ENCODE results near the gene HLA-DQA2. TPM values are rescaled to one million over a fixed set of nuclear protein-coding genes. Genes with fewer than 3 reads are reported as not detected.
"Not testable (repeated sequence)": the region's sequence is repeated elsewhere in the genome, so short reads cannot be mapped to it uniquely, and the experiment has no call there.

HLA-DQA2 gene
- total RNA-seq, 6 experiments from 2014 or later, result 0.25 to 7.7 (median 0.72) TPM; not detected in 1

DNA sequence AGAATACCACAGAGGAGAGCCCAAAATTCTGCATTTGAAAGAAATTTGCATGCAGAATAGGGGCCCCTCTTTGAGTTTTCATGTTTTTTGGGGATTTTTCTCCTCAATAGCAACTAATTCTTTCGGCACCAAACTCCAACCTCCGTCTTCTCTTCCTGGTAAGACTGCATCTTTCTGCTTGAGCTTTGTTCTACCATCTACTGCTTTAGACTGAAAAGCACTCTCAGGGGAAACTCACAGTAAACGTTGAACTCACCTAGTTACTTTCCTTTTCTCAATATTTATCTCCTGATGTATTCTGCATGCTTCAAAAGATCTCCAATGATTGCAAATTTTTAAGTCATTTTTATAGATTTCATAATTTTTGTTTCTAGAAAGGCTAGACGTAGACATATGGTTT is 37.8 kb upstream of the HLA-DQA2 start:
- DNase-seq (no peak), ATAC-seq (no peak)
- no peak overlapping the region for H3K4me3 ChIP-seq
- H3K36me3 ChIP-seq, result no peaks in the 10 kb centered on the region
- H3K4me1 ChIP-seq, result no peaks in the 10 kb centered on the region
- 17% methylated on average over 4 of the region's 4 CpGs for WGBS (ENCODE audit: insufficient coverage, low coverage, low lambda C conversion rate, missing lambda C conversion rate)
- no peak overlapping the region for H3K27ac ChIP-seq
- intact Hi-C loops (cut with DNase I), result loop anchor here in 1 of 2 donors (5.0 kb wide), 1 partner anchor 291 kb away; no protein-coding TSS in a partner anchor
- no peaks in the 10 kb centered on the region for H3K27me3 ChIP-seq
- TF ChIP-seq, protein P1, sequence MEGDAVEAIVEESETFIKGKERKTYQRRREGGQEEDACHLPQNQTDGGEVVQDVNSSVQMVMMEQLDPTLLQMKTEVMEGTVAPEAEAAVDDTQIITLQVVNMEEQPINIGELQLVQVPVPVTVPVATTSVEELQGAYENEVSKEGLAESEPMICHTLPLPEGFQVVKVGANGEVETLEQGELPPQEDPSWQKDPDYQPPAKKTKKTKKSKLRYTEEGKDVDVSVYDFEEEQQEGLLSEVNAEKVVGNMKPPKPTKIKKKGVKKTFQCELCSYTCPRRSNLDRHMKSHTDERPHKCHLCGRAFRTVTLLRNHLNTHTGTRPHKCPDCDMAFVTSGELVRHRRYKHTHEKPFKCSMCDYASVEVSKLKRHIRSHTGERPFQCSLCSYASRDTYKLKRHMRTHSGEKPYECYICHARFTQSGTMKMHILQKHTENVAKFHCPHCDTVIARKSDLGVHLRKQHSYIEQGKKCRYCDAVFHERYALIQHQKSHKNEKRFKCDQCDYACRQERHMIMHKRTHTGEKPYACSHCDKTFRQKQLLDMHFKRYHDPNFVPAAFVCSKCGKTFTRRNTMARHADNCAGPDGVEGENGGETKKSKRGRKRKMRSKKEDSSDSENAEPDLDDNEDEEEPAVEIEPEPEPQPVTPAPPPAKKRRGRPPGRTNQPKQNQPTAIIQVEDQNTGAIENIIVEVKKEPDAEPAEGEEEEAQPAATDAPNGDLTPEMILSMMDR (IDR thresholded peaks at IDR 0.05), result no peak
- no peak for TF ChIP-seq POLR2A (IDR thresholded peaks at IDR 0.05)
- H3K9me3 ChIP-seq, result no peaks in the 10 kb centered on the region

DNA sequence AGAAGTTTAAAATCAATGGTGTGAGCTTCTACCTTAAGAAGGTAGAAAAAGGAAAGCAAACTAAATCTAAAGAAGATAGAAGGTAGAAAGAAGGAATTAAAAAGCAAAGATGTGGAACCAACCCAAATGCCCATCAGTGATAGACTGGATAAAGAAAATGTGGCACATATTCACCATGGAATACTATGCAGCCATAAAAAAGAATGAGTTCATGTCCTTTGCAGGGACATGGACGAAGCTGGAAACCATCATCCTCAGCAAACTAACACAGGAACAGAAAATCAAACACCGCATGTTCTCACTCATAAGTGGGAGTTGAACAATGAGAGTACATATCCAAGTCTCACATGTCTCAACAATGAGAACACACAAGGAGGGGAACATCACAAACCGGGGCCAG is 36.0 kb upstream of the HLA-DQA2 start:
- H3K27me3 ChIP-seq; H3K4me3 ChIP-seq; H3K36me3 ChIP-seq; H3K9me3 ChIP-seq; DNase-seq; intact Hi-C loops (cut with DNase I); H3K27ac ChIP-seq; ATAC-seq; H3K4me1 ChIP-seq: not testable (repeated sequence)
- WGBS (ENCODE audit: insufficient coverage, low coverage, low lambda C conversion rate, missing lambda C conversion rate), result 44% methylated on average over 2 of the region's 3 CpGs

DNA sequence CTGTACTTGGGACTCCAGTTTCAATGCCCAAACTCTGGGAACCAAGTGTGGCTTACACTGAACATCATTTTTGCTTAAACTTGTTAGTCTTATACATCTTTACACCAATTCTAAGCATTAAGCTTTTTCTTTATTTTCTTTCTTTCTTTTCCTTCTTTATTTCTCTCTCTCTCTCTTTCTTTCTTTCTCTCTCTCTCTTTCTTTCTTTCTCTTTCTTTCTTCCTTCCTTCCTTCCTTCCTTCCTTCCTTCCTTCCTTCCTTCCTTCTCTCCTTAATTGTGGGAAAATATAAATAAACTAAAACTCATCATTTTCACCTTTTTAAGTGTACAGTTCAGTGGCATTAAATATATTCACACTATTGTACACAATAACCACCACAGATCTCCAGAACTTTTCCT is 31.6 kb upstream of the HLA-DQA2 start:
- DNase-seq (no peak), ATAC-seq (no peak)
- intact Hi-C loops (cut with DNase I), result no loop called here
- Histone ChIP-seq H3K36me3 (no peaks in the 10 kb centered on the region), H3K27me3 (no peaks in the 10 kb centered on the region), H3K27ac (no peak overlapping the region), H3K4me1 (no peaks in the 10 kb centered on the region), H3K4me3 (no peak overlapping the region), H3K9me3 (no peaks in the 10 kb centered on the region)
- TF ChIP-seq, protein P1 (IDR thresholded peaks at IDR 0.05), result no peak
- no peak for TF ChIP-seq POLR2A (IDR thresholded peaks at IDR 0.05)

DNA sequence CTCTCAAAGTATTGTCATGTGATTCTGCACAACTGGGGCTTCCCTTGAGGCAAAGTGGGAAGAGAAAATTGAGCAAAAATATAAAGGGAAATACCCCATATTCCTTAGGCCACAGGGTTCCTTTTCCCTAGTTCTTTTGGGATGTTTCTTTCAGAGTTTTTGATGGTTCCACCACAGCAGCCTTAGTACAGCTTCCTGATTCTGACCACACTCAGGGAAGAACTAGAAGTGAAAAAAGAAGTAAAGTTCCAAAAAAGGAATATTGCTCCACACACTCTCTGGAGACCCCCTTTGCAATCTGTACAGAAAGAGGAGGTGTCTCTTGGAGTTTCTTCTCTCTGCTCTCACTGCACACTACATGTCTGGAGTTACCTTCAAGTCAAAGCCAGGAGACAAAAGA is 27.9 kb upstream of the HLA-DQA2 start:
- intact Hi-C loops (cut with DNase I), result no loop called here
- Histone ChIP-seq H3K4me3 (no peak overlapping the region), H3K27ac (no peak overlapping the region)

DNA sequence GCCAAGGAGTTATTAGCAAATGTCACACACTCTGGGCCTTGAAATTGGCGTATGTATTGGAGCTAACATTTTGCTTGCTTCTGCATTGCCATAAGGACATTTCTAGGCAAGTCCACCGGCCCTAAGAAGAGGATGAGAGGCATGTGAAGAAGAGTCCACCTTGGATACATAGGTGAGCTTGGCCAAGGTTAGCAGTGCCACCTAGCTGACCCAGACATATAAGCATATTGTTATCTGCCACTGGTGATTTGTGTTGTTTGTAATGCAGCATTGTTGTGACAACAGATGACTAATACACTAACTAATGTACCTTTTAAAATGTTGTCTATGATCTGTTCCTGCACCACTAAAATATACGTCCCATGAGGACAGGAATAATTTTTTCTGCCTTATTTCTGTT is 24.8 kb upstream of the HLA-DQA2 start:
- TF ChIP-seq POLR2A (IDR thresholded peaks at IDR 0.05), result no peak
- TF ChIP-seq, protein P1 (IDR thresholded peaks at IDR 0.05), result no peak
- intact Hi-C loops (cut with DNase I), result no loop called here
- Histone ChIP-seq H3K4me3 (no peak overlapping the region), H3K36me3 (no peaks in the 10 kb centered on the region), H3K27ac (no peak overlapping the region), H3K9me3 (no peaks in the 10 kb centered on the region), H3K4me1 (no peaks in the 10 kb centered on the region), H3K27me3 (no peaks in the 10 kb centered on the region)
- WGBS (ENCODE audit: insufficient coverage, low coverage, low lambda C conversion rate, missing lambda C conversion rate), result 88% methylated on average over 3 of the region's 3 CpGs
- DNase-seq, result no peak
- ATAC-seq, result no peak

More for the DNA sequence above, 27.9 kb upstream of the HLA-DQA2 start:
- H3K9me3 ChIP-seq, result no peaks in the 10 kb centered on the region
- DNase-seq (no peak), ATAC-seq (no peak)
- TF ChIP-seq, protein P1 (IDR thresholded peaks at IDR 0.05), result no peak
- TF ChIP-seq POLR2A (IDR thresholded peaks at IDR 0.05), result no peak
- H3K27me3 ChIP-seq, result no peaks in the 10 kb centered on the region
- no peaks in the 10 kb centered on the region for H3K36me3 ChIP-seq
- no peaks in the 10 kb centered on the region for H3K4me1 ChIP-seq

Data from right lobe of liver (tissue), 6 donors.